ENCODE data around the gene AFG1L. TPM values are rescaled to one million over a fixed set of nuclear protein-coding genes. Genes with fewer than 3 reads are reported as not detected.

AFG1L gene
- total RNA-seq, 1 donor, result 4.0 TPM

GRCh38 chr6:108423982-108424705, 129.3 kb downstream of the AFG1L start:
- Histone ChIP-seq H3K9me3 (ENCODE audit: low read depth, low read length) (no peaks in the 10 kb centered on the region), H3K27me3 (ENCODE audit: insufficient read depth, low read length) (no peaks in the 10 kb centered on the region), H3K79me2 (ENCODE audit: insufficient read depth, low read length) (no peaks in the 10 kb centered on the region), H3K27ac (ENCODE audit: low read depth, low read length) (no peak overlapping the region), H3K4me1 (ENCODE audit: insufficient read depth, low read length) (no peaks in the 10 kb centered on the region), H2AFZ (ENCODE audit: low read length) (no peak overlapping the region), H3K36me3 (ENCODE audit: insufficient read depth, low read length) (no peaks in the 10 kb centered on the region), H3K4me3 (ENCODE audit: insufficient read depth, low read length) (no peak overlapping the region), H3K4me2 (ENCODE audit: insufficient read depth, low read length) (no peak overlapping the region), H4K20me1 (ENCODE audit: insufficient read depth, low read length) (no peaks in the 10 kb centered on the region)
- TF ChIP-seq, protein P1, sequence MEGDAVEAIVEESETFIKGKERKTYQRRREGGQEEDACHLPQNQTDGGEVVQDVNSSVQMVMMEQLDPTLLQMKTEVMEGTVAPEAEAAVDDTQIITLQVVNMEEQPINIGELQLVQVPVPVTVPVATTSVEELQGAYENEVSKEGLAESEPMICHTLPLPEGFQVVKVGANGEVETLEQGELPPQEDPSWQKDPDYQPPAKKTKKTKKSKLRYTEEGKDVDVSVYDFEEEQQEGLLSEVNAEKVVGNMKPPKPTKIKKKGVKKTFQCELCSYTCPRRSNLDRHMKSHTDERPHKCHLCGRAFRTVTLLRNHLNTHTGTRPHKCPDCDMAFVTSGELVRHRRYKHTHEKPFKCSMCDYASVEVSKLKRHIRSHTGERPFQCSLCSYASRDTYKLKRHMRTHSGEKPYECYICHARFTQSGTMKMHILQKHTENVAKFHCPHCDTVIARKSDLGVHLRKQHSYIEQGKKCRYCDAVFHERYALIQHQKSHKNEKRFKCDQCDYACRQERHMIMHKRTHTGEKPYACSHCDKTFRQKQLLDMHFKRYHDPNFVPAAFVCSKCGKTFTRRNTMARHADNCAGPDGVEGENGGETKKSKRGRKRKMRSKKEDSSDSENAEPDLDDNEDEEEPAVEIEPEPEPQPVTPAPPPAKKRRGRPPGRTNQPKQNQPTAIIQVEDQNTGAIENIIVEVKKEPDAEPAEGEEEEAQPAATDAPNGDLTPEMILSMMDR (IDR thresholded peaks at IDR 0.05; ENCODE audit: extremely low read depth, low read depth, low read length), result no peak
- DNase-seq (ENCODE audit: insufficient read length, low spot score, missing footprints), result no peak

DNA sequence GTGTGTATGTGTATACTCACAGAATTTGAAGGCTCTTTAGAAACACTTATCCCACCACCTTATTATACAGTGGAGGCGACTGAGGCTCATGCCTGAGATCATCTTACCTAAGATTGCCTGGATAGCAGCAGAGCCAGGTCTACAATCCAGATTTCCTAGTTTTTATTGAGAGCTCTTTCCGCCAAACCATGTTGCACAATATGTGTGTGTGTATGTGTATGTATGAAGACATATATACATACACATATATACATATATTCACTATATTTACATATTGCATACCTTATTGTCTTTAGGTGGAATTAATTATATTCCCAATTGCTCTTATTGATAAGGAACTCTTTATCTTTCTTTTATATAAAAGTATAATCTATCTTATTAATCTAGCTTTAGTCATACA, 130.6 kb downstream of the AFG1L start:
- H3K9me3 ChIP-seq (ENCODE audit: low read depth, low read length), result no peaks in the 10 kb centered on the region
- no peaks in the 10 kb centered on the region for H3K36me3 ChIP-seq (ENCODE audit: insufficient read depth, low read length)
- TF ChIP-seq, protein P1 (IDR thresholded peaks at IDR 0.05; ENCODE audit: extremely low read depth, low read depth, low read length), result no peak
- H2AFZ ChIP-seq (ENCODE audit: low read length), result no peak overlapping the region
- H3K79me2 ChIP-seq (ENCODE audit: insufficient read depth, low read length), result no peaks in the 10 kb centered on the region
- no peak overlapping the region for H3K4me2 ChIP-seq (ENCODE audit: insufficient read depth, low read length)
- no peak for DNase-seq (ENCODE audit: insufficient read length, low spot score, missing footprints)
- H3K4me3 ChIP-seq (ENCODE audit: insufficient read depth, low read length), result no peak overlapping the region
- H3K4me1 ChIP-seq (ENCODE audit: insufficient read depth, low read length), result no peaks in the 10 kb centered on the region
- H3K27me3 ChIP-seq (ENCODE audit: insufficient read depth, low read length), result no peaks in the 10 kb centered on the region
- H4K20me1 ChIP-seq (ENCODE audit: insufficient read depth, low read length), result no peaks in the 10 kb centered on the region
- no peak overlapping the region for H3K27ac ChIP-seq (ENCODE audit: low read depth, low read length)

DNA sequence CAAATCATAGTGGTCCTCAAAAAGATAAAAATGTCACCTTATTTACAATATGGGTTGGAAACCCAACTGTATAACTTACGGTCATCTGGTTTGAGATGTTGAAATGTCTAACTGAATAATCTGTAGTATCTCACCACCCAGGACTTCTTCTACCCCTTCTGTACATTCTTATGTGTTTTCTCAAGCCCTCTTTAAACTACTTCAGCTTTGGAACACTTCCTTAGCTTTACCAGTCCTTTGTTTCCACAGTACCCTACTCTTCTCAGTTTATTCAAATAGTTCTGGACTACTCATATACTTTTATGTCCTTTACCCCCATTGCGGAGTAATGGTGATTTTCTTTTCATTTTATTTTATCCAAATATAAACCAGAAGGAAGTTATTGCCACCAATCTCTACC, 137.3 kb downstream of the AFG1L start:
- H4K20me1 ChIP-seq (ENCODE audit: insufficient read depth, low read length), result no peaks in the 10 kb centered on the region
- TF ChIP-seq, protein P1 (IDR thresholded peaks at IDR 0.05; ENCODE audit: extremely low read depth, low read depth, low read length), result no peak

GRCh38 chr6:108432792-108433191, 137.9 kb downstream of the AFG1L start:
- Histone ChIP-seq H3K4me2 (ENCODE audit: insufficient read depth, low read length) (no peak overlapping the region), H2AFZ (ENCODE audit: low read length) (no peak overlapping the region), H3K4me1 (ENCODE audit: insufficient read depth, low read length) (no peaks in the 10 kb centered on the region), H3K36me3 (ENCODE audit: insufficient read depth, low read length) (no peaks in the 10 kb centered on the region), H3K27me3 (ENCODE audit: insufficient read depth, low read length) (no peaks in the 10 kb centered on the region), H3K79me2 (ENCODE audit: insufficient read depth, low read length) (no peaks in the 10 kb centered on the region), H4K20me1 (ENCODE audit: insufficient read depth, low read length) (no peaks in the 10 kb centered on the region), H3K27ac (ENCODE audit: low read depth, low read length) (no peak overlapping the region), H3K9me3 (ENCODE audit: low read depth, low read length) (no peaks in the 10 kb centered on the region), H3K4me3 (ENCODE audit: insufficient read depth, low read length) (no peak overlapping the region)
- DNase-seq (ENCODE audit: insufficient read length, low spot score, missing footprints), result no peak
- TF ChIP-seq, protein P1 (IDR thresholded peaks at IDR 0.05; ENCODE audit: extremely low read depth, low read depth, low read length), result no peak

More for the DNA sequence above, 137.3 kb downstream of the AFG1L start:
- H3K27me3 ChIP-seq (ENCODE audit: insufficient read depth, low read length), result no peaks in the 10 kb centered on the region
- no peak overlapping the region for H3K4me3 ChIP-seq (ENCODE audit: insufficient read depth, low read length)
- H2AFZ ChIP-seq (ENCODE audit: low read length), result no peak overlapping the region
- H3K27ac ChIP-seq (ENCODE audit: low read depth, low read length), result no peak overlapping the region
- DNase-seq (ENCODE audit: insufficient read length, low spot score, missing footprints), result no peak
- H3K79me2 ChIP-seq (ENCODE audit: insufficient read depth, low read length), result no peaks in the 10 kb centered on the region
- no peak overlapping the region for H3K4me2 ChIP-seq (ENCODE audit: insufficient read depth, low read length)
- no peaks in the 10 kb centered on the region for H3K36me3 ChIP-seq (ENCODE audit: insufficient read depth, low read length)
- no peaks in the 10 kb centered on the region for H3K4me1 ChIP-seq (ENCODE audit: insufficient read depth, low read length)
- H3K9me3 ChIP-seq (ENCODE audit: low read depth, low read length), result no peaks in the 10 kb centered on the region
